ENCODE results near the gene SOST. TPM values are rescaled to one million over a fixed set of nuclear protein-coding genes. Genes with fewer than 3 reads are reported as not detected.

The SOST gene
- polyA plus RNA-seq, 1 donor from 2014 or later = 0.10 TPM

DNA sequence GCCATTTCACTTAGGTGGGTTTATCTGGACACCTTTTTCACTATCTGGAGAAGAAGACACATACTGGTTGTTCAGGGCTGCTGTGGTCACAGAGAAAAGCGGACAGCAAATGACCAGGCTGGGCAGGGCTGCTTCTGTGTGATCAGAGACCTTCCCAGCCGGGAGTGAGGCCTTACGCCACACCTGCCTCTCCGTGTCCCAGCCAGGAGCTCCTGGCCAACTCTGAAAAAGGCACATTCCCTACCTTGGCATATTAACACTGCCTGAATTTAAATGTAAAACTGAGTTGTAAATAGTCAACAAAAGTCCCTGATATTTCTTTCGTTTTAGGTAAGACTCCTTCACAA, 9.1 kb upstream of the SOST start:
- Histone ChIP-seq H2AFZ (ENCODE audit: low read depth, low read length) (no peak overlapping the region), H3K79me2 (replicated peaks; ENCODE audit: insufficient read depth, low read length) (no peaks in the 10 kb centered on the region)

DNA sequence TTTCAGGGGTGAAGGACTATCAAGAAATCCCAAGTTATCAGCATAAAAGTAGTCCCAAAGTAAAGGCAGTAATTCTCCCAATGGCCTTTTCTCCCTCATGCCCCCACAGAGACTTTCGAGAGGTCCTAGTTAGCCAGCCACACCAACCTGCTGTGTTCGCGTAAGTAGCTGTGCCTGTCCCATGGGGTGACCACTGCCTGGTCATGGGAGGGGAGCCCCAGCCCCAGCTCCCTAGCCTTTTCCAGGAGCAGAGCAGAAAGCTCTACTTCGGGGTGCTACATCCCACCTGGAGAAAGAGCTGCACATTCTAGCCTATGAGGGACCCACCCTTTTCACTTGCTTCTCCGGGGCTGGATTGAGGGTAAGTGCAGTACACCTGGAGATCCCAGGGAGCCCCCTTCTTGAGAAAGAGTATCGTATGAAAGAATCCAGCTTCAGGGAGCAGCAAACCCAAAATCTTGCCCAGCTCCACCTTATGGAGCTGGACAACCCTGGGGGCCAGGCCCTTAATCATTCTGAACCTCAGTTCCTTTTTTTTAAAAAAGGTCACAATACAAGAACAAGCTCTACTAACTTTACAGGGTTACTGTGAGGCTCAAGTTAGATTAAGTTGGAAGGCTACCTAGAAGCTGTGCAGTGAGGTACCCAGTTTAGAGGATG, 8.6 kb upstream of the SOST start:
- Histone ChIP-seq H4K20me1 (ENCODE audit: insufficient read depth) (no peaks in the 10 kb centered on the region), H3K27ac (ENCODE audit: low read length) (no peak overlapping the region), H3K79me2 (replicated peaks; ENCODE audit: insufficient read depth, low read length) (no peaks in the 10 kb centered on the region), H3K9me2 (ENCODE audit: insufficient read depth, low read length) (no peaks in the 10 kb centered on the region), H3K4me2 (ENCODE audit: low read length) (no peak overlapping the region), H2AFZ (ENCODE audit: low read depth, low read length) (no peak overlapping the region), H3K9ac (ENCODE audit: low read length) (no peak overlapping the region), H3K4me3 (ENCODE audit: low read length) (no peak overlapping the region), H3K36me3 (ENCODE audit: insufficient read depth, low read length) (peaks cover 9% of the 10 kb centered on the region), H3F3A (ENCODE audit: insufficient read depth, low read length, poor library complexity, severe bottlenecking) (no peaks in the 10 kb centered on the region), H3K27me3 (ENCODE audit: insufficient read depth, low read depth, low read length) (no peaks in the 10 kb centered on the region), H3K9me3 (ENCODE audit: low read length) (no peaks in the 10 kb centered on the region)
- TF ChIP-seq, protein P1, sequence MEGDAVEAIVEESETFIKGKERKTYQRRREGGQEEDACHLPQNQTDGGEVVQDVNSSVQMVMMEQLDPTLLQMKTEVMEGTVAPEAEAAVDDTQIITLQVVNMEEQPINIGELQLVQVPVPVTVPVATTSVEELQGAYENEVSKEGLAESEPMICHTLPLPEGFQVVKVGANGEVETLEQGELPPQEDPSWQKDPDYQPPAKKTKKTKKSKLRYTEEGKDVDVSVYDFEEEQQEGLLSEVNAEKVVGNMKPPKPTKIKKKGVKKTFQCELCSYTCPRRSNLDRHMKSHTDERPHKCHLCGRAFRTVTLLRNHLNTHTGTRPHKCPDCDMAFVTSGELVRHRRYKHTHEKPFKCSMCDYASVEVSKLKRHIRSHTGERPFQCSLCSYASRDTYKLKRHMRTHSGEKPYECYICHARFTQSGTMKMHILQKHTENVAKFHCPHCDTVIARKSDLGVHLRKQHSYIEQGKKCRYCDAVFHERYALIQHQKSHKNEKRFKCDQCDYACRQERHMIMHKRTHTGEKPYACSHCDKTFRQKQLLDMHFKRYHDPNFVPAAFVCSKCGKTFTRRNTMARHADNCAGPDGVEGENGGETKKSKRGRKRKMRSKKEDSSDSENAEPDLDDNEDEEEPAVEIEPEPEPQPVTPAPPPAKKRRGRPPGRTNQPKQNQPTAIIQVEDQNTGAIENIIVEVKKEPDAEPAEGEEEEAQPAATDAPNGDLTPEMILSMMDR (IDR thresholded peaks at IDR 0.05; ENCODE audit: poor library complexity, severe bottlenecking) = no peak
- TF ChIP-seq, protein P2, sequence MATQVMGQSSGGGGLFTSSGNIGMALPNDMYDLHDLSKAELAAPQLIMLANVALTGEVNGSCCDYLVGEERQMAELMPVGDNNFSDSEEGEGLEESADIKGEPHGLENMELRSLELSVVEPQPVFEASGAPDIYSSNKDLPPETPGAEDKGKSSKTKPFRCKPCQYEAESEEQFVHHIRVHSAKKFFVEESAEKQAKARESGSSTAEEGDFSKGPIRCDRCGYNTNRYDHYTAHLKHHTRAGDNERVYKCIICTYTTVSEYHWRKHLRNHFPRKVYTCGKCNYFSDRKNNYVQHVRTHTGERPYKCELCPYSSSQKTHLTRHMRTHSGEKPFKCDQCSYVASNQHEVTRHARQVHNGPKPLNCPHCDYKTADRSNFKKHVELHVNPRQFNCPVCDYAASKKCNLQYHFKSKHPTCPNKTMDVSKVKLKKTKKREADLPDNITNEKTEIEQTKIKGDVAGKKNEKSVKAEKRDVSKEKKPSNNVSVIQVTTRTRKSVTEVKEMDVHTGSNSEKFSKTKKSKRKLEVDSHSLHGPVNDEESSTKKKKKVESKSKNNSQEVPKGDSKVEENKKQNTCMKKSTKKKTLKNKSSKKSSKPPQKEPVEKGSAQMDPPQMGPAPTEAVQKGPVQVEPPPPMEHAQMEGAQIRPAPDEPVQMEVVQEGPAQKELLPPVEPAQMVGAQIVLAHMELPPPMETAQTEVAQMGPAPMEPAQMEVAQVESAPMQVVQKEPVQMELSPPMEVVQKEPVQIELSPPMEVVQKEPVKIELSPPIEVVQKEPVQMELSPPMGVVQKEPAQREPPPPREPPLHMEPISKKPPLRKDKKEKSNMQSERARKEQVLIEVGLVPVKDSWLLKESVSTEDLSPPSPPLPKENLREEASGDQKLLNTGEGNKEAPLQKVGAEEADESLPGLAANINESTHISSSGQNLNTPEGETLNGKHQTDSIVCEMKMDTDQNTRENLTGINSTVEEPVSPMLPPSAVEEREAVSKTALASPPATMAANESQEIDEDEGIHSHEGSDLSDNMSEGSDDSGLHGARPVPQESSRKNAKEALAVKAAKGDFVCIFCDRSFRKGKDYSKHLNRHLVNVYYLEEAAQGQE (IDR thresholded peaks at IDR 0.05; ENCODE audit: borderline replicate concordance) = no peak
- no peak for TF ChIP-seq RAD21 (conservative IDR thresholded peaks at IDR 0.05)
- TF ChIP-seq SMC3 (conservative IDR thresholded peaks at IDR 0.05; ENCODE audit: poor library complexity) = no peak
- TF ChIP-seq EZH2 (IDR thresholded peaks at IDR 0.05; ENCODE audit: borderline replicate concordance, insufficient read depth, low read length, poor library complexity, severe bottlenecking) = no peak
- no peak for TF ChIP-seq TAF1 (IDR thresholded peaks at IDR 0.05; ENCODE audit: low read depth)
- no peak for TF ChIP-seq MXI1 (conservative IDR thresholded peaks at IDR 0.05; ENCODE audit: poor library complexity, severe bottlenecking)
- no peak for TF ChIP-seq POLR2AphosphoS5 (IDR thresholded peaks at IDR 0.05)
- no peak for TF ChIP-seq EP300 (conservative IDR thresholded peaks at IDR 0.05; ENCODE audit: poor library complexity, severe bottlenecking)

More for the DNA sequence above, 9.1 kb upstream of the SOST start:
- Histone ChIP-seq H3K9me3 (ENCODE audit: low read length) (no peaks in the 10 kb centered on the region), H3K9ac (ENCODE audit: low read length) (no peak overlapping the region), H3K36me3 (ENCODE audit: insufficient read depth, low read length) (peaks cover 9% of the 10 kb centered on the region), H3K4me2 (ENCODE audit: low read length) (no peak overlapping the region), H3K27me3 (ENCODE audit: insufficient read depth, low read depth, low read length) (no peaks in the 10 kb centered on the region), H3K4me3 (ENCODE audit: low read length) (no peak overlapping the region), H4K20me1 (ENCODE audit: insufficient read depth) (no peaks in the 10 kb centered on the region), H3K9me2 (ENCODE audit: insufficient read depth, low read length) (no peaks in the 10 kb centered on the region), H3F3A (ENCODE audit: insufficient read depth, low read length, poor library complexity, severe bottlenecking) (no peaks in the 10 kb centered on the region), H3K27ac (ENCODE audit: low read length) (no peak overlapping the region)
- TF ChIP-seq EZH2 (IDR thresholded peaks at IDR 0.05; ENCODE audit: borderline replicate concordance, insufficient read depth, low read length, poor library complexity, severe bottlenecking) (no peak), TAF1 (IDR thresholded peaks at IDR 0.05; ENCODE audit: low read depth) (no peak), RAD21 (conservative IDR thresholded peaks at IDR 0.05) (no peak), POLR2AphosphoS5 (IDR thresholded peaks at IDR 0.05) (no peak), SMC3 (conservative IDR thresholded peaks at IDR 0.05; ENCODE audit: poor library complexity) (no peak), EP300 (conservative IDR thresholded peaks at IDR 0.05; ENCODE audit: poor library complexity, severe bottlenecking) (no peak), MXI1 (conservative IDR thresholded peaks at IDR 0.05; ENCODE audit: poor library complexity, severe bottlenecking) (no peak)
- TF ChIP-seq, protein P1 (IDR thresholded peaks at IDR 0.05; ENCODE audit: poor library complexity, severe bottlenecking) = no peak
- TF ChIP-seq, protein P2 (IDR thresholded peaks at IDR 0.05; ENCODE audit: borderline replicate concordance) = no peak

All from neural cell (in vitro differentiated cells).